PFSK-1 (cell line): ENCODE data around the gene CATSPERB.

ENCODE experiments used
- FOXP2 ChIP-seq: optimal IDR thresholded peaks from 2 replicates; pipeline ENCODE3; 2011; ENCODE audit warnings: borderline replicate concordance, control low read depth, inconsistent platforms; ENCODE audit not compliant: insufficient read depth; ENCODE audit errors: extremely low read length, extremely low read depth
- POLR2AphosphoS5 ChIP-seq: IDR thresholded peaks from 2 replicates; pipeline ENCODE4 v1.6.1; 2012; ENCODE audit warnings: low read depth, mild to moderate bottlenecking, control low read depth, low read length, moderate library complexity
- REST ChIP-seq, 2 experiments: IDR thresholded peaks; 2 replicates each; pipeline versions ENCODE4 v1.6.1 to v1.8.0; 2011 to 2012; ENCODE audit warnings: low read depth in 2 of 2, low read length in 2 of 2, control low read depth in 1 of 2, inconsistent platforms in 1 of 2, mild to moderate bottlenecking in 1 of 2, moderate library complexity in 1 of 2; ENCODE audit not compliant: insufficient read depth in 1 of 2
- SIN3A ChIP-seq: IDR thresholded peaks from 2 replicates; pipeline ENCODE4 v1.6.1; 2012; ENCODE audit warnings: mild to moderate bottlenecking, low read length, moderate library complexity, borderline replicate concordance; ENCODE audit not compliant: insufficient read depth
- TAF1 ChIP-seq: IDR thresholded peaks from 2 replicates; pipeline ENCODE4 v1.6.1; 2012; ENCODE audit warnings: low read length, control low read depth, borderline replicate concordance; ENCODE audit not compliant: insufficient read depth

The CATSPERB gene

DNA sequence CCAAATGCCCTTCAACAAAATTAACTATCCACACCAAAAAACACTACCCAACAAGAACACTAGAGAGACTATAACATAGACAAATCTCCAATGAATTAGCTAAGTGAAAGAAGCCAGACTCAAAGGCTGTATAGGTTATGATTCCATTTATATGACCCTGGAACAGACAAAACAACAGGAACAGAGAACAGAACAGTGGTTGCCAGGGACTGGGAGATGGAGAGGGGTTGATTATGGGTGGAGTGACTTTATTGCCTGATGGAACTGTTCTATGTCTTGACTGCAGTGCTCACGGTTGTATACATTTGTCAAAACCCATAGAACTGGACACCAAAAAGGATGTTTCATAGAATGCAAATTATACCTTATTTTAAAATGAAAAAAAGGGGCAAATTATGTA is 14.9 kb downstream of the CATSPERB start:
- TF ChIP-seq SIN3A: no peak
- TF ChIP-seq TAF1: no peak
- TF ChIP-seq POLR2AphosphoS5: no peak
- no peak for TF ChIP-seq FOXP2
- no peak for TF ChIP-seq REST (IDR thresholded peaks at IDR 0.05; ENCODE audit: insufficient read depth in 1 of 2, low read depth in 2 of 2, low read length in 2 of 2)

- TF ChIP-seq REST (IDR thresholded peaks at IDR 0.05; ENCODE audit: insufficient read depth in 1 of 2, low read depth in 2 of 2, low read length in 2 of 2) (no peak), SIN3A (no peak), FOXP2 (no peak), TAF1 (no peak), POLR2AphosphoS5 (no peak)
Observed at GRCh38 chr14:91714805-91715204, 17.1 kb downstream of the CATSPERB start.

DNA sequence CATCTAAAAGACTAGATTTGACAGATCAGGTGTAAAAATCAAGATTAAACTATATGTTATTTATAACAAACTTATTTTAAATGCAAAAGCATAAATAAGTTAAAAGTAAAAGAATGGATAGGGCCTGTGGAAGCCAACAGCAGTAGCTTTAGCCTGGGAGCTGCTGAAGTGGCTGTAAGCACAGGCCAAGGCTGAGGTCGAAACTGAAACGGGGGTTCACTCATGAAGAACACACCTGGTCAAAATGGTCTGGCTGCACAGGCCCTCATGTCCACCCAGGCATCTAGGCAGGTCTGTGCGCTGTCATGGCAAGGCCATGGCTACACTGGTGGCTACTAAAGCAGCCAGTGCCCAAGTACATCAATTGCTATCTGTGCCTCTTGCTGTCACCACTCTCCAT is 23.1 kb downstream of the CATSPERB start:
- TF ChIP-seq POLR2AphosphoS5: no peak
- no peak for TF ChIP-seq SIN3A
- TF ChIP-seq FOXP2: no peak
- TF ChIP-seq TAF1: no peak
- TF ChIP-seq REST (IDR thresholded peaks at IDR 0.05; ENCODE audit: insufficient read depth in 1 of 2, low read depth in 2 of 2, low read length in 2 of 2): no peak

- TF ChIP-seq TAF1: no peak
- no peak for TF ChIP-seq POLR2AphosphoS5
- no peak for TF ChIP-seq REST (IDR thresholded peaks at IDR 0.05; ENCODE audit: insufficient read depth in 1 of 2, low read depth in 2 of 2, low read length in 2 of 2)
Observed at GRCh38 chr14:91706996-91707395, 24.9 kb downstream of the CATSPERB start.

GRCh38 chr14:91694643-91695042 is 37.2 kb downstream of the CATSPERB start:
- no peak for TF ChIP-seq SIN3A
- no peak for TF ChIP-seq FOXP2
- TF ChIP-seq REST (IDR thresholded peaks at IDR 0.05; ENCODE audit: insufficient read depth in 1 of 2, low read depth in 2 of 2, low read length in 2 of 2): no peak
- no peak for TF ChIP-seq TAF1
- no peak for TF ChIP-seq POLR2AphosphoS5
